ENCODE data around the gene BLOC1S1. TPM values are rescaled to one million over a fixed set of nuclear protein-coding genes. Genes with fewer than 3 reads are reported as not detected.

Gene BLOC1S1
- total RNA-seq, 1 experiment from 2014 or later = 69.8 TPM

- peak; percentile 69 for DNase-seq (ENCODE audit: extremely low read depth, low read depth)
Measured at GRCh38 chr12:55724226-55724939, 8.5 kb downstream of the BLOC1S1 start.

GRCh38 chr12:55724940-55725309 lies 9.1 kb downstream of the BLOC1S1 start:
- DNase-seq (ENCODE audit: extremely low read depth, low read depth) = no peak

- DNase-seq (ENCODE audit: extremely low read depth, low read depth) = no peak
Measured at GRCh38 chr12:55725556-55725955, 9.7 kb downstream of the BLOC1S1 start.

- DNase-seq (ENCODE audit: extremely low read depth, low read depth) = no peak
Measured at GRCh38 chr12:55726971-55727370, 11.1 kb downstream of the BLOC1S1 start.

DNA sequence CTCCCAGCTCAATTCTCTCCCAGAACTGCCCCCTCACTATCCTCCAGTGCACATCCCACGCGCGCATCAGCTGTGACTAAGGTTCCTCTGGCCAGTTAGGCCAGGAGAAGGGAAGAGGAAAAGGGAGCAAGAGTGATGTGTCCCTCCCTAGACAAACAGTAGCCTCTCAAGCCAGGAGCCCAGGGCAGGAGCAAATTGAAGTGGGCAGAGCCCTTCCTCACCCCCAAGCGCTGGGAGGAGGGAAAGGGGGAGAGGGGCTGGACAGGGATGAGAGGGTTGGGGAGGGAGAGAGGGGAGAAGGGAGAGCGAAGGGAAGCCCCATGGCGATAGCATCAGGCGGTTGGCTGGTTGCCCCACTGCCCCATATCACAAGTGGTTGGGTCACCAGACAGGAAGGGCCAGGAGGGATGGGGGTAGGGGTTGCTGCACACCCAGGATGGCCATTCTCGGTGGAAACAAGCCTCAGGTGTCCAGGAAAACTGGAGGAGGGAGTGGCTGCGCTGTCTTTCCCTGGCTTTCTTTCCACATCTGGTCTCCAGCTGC lies 11.9 kb downstream of the BLOC1S1 start:
- no peak for DNase-seq (ENCODE audit: extremely low read depth, low read depth)

DNA sequence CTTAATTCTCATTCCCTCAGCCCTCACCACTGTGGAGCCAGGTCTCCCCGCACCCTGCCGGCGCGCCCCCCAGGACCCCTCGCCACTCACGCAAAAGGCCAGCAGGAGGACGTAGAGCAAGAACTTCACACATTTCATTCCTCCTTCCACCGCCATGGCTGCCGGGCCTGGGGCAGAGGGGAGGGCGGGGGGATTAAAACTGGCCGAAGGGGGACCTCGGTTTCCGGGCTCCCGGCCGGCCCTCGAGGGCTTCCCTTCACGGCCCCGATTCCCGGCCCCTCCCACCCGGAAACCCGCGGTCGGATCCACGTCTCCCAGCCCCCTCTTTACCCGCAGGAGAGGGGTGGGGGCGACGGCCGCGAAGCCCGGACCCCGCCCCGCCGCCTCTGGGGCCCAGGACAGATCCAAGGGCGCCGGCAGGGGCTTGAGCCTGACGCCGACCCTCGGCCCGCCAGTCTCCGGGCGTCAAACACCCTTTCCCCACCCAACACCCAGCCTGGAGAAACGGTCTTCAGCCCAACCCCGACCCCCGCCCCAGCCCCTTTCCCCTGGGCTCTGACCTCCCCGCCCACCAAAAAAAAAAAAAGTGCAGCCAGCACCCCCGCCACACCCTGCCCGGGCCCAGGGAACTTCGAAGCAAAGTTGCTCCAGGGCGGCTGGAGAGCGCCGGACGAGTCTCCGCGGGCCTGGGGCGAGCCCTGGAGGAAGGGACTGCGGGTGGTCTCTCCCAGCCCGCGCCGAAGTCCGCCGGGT lies 12.5 kb downstream of the BLOC1S1 start:
- peak; percentile 36 for DNase-seq (ENCODE audit: extremely low read depth, low read depth)

DNA sequence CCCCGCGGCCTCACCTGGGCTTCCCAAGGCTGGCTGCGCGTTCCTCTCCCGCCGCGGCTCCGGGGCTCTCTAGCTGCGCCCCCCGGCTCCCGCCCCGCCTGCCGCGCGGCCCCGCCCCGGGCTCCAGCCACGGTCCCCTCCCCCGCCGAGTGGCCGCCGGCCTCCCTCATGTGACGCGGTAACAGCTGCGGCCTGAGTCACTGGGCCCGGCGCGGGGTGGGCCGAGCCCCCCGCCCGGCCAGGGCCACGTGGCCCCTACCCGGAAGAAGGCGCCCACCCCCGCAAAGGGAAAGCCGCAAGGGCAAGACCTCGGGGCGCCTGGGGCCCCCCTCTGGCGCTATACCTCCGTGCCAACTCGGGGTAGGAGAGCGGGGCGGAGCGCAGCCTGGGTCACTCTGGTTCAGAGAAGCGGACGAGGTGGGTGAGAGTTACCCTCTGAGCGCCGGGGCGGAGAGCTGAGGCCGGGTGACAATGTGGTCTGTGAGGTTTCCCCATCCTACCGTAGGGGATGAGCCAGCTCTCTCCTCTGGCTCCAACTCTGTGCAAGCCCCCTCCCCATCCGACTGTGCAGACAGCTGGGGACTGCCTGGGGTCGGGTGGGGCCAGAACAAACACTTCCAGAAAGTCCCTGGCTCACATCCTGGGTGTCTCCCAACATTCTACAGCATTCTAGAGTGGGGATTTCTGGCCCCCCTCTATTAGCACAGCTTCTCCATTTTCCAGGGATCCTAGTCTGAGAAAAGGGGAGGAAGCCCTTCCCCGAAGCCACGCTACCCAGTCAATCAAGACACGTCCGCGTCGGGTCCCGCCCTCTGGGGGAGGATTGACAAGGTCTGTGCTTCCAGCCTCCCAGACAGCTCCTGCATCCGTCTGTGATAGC lies 13.3 kb downstream of the BLOC1S1 start, which contains the start of gene CD63:
CD63 (minus strand) TSS at position 71 of the 880 bp plus-strand sequence. CDS start 668 bp downstream, outside the sequence.
- peak; percentile 87 for DNase-seq (ENCODE audit: extremely low read depth, low read depth)

- no peak for DNase-seq (ENCODE audit: extremely low read depth, low read depth)
Measured at GRCh38 chr12:55729819-55730818, 14.3 kb downstream of the BLOC1S1 start.

DNA sequence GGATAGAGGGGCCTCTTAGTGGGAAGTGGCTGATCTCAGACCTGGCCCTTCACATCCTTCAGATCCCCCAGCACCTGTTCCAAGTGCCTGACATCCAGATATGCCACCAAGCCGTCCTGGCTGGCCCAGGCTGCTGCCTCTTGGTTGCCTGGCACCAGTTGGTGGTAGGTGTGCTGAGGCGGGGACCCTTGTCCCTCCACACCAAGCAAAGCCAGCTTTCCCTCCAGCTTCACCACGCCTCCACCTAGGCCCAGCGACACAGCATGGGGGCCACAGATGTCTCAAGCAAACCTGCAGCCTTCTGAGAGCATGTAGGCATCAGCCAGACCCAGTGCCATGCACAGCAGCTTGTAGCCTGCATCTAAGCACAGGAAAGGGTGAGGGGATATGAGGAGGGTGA lies 16.4 kb downstream of the BLOC1S1 start:
- DNase-seq (ENCODE audit: extremely low read depth, low read depth) = no peak

DNA sequence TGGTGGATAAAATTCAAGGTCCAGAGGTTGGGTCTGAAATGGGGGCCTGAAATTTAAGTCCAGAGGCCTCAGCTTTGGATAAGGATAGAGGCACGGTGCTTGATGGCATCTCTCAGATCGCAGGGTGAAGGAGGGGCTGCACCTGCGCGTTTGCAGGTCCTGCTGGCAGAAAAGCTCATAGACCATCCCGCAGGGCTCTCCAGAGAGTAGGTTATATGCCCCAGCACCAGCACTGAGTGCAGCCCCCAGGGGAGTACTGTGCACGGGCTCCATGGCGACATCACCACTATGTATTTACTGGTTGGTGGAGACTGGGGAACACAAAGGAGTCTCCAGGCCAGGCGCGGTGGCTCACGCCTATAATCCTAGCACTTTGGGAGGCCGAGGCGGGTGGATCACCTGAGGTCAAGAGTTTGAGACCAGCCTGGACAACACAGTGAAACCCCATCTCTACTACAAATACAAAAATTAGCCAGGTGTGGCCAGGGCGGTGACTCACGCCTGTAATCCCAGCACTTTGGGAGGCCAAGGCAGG lies 17.2 kb downstream of the BLOC1S1 start:
- no peak for DNase-seq (ENCODE audit: extremely low read depth, low read depth)

DNA sequence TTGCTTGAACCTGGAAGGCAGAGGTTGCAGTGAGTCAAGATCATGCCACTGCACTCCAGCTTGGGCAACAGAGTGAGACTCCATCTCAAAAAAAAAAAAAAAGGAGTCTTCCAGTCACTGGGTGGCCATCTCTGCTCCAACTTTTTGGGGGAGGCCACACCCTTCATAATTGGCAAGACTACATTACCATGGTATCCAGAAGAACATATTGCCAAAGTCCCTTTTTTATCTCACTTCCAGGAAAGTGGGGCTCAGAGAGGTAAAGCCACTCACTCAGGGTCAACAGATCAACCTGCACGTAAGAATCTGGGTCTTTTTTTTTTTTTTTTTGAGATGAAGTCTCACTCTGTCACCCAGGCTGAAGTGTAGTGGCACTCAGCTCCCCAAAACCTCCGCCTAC lies 18.0 kb downstream of the BLOC1S1 start:
- DNase-seq (ENCODE audit: extremely low read depth, low read depth) = no peak

DNA sequence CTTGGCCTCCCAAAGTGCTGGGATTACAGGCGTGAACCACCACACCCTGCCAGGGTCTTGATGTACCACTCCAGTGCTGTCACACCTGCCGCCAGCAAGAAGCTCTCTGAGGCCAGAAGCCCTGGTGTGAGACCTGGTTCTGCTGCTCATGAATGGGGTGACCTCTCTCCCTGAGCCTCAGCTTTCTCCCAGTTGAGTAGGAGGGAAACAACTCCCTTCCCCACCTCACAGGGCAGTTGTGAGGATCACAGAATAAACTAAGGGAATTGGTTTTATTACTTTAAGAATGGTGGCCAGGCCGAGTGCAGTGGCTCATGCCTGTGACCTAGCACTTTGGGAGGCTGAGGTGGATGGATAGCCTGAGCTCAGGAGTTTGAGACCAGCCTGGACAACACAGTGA lies 18.7 kb downstream of the BLOC1S1 start:
- DNase-seq (ENCODE audit: extremely low read depth, low read depth) = no peak

DNA sequence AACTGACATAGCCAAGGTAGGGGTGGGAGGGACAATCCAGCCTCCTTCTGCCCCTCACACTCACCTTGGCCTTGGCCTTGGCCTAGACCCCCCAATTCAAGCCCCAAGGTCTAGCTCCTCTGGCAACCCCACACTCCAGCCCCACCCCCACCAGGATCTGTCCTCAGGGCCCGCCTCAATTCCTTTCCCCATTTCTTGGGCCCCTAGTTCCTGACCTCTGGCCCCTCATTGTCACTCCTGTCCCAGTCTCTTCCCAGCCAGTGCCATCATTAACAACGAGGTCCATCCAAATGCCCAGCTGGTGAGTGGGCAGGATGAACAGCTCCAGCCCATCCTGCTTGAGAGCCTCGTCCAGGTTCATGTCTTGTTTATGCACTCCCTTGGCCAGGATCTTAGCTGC lies 20.2 kb downstream of the BLOC1S1 start:
- DNase-seq (ENCODE audit: extremely low read depth, low read depth) = no peak

DNA sequence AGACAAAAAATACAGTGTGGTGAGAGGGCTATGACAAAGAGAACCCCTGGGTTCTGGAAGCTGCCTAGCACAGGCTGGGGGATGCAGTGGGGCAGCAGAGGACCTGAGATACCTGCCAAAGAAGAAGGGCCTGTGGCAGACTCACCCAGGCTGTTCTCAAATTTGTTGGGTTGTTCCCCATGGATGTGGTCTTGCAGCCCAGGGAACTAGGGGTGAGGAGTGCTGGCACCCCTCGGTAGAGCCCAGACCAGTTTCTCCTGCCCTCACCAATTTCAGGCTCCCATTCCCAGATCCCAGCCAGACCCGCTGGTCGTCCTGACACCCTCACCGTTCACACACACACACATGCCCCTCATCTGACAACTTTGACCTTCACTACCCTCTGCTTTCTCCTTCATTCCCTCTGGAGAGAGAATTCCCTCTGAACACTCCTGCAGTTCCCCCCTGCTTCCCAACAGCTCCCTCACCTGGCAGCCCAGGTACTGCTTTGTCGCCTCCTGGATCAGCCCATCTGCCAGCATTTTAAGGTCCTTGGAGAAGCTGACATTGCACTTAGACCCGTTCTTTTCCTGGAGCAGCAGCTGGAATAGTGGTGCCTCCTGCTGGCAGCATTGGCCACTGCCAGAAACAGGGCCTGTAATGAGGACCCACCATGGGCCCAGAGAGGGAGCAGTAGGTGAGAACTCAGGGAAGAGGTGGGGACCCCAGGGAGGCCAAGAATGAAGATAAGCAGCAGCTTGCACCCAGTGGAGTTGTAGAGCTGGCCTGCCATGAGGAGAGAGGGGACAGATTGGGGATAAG lies 21.1 kb downstream of the BLOC1S1 start:
- DNase-seq (ENCODE audit: extremely low read depth, low read depth) = peak; percentile 50

GRCh38 chr12:55737581-55738122 lies 21.8 kb downstream of the BLOC1S1 start:
- no peak for DNase-seq (ENCODE audit: extremely low read depth, low read depth)

GRCh38 chr12:55738123-55739024 lies 22.5 kb downstream of the BLOC1S1 start:
- DNase-seq (ENCODE audit: extremely low read depth, low read depth) = peak; percentile 83

GRCh38 chr12:55739025-55739378 lies 23.2 kb downstream of the BLOC1S1 start:
- DNase-seq (ENCODE audit: extremely low read depth, low read depth) = no peak
